ENCODE data around the gene DCHS2. TPM values are rescaled to one million over a fixed set of nuclear protein-coding genes. Genes with fewer than 3 reads are reported as not detected.

Gene DCHS2
- total and polyA plus RNA-seq, 2 experiments from 2014 or later = 0.21 to 7.6 TPM

DNA sequence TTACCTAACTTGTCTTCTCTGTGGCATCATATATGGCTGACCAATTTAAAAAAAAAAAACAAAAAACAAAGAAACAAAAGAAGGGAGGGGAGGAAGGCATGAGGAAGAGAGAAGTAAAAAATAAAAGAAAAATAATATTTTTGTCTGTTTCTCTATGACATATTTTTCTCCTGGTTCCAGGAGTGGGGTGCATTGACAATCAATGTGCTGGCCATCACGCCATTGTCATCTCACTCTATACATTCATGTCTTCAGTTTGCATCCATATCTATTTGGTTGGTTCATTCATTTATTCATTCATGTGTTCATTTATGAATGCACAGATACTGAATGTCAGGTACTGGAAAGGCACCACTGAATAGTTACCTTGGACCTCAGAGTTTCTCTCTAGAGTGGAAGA is 183.4 kb downstream of the DCHS2 start (continued):
- TF ChIP-seq, protein P1, sequence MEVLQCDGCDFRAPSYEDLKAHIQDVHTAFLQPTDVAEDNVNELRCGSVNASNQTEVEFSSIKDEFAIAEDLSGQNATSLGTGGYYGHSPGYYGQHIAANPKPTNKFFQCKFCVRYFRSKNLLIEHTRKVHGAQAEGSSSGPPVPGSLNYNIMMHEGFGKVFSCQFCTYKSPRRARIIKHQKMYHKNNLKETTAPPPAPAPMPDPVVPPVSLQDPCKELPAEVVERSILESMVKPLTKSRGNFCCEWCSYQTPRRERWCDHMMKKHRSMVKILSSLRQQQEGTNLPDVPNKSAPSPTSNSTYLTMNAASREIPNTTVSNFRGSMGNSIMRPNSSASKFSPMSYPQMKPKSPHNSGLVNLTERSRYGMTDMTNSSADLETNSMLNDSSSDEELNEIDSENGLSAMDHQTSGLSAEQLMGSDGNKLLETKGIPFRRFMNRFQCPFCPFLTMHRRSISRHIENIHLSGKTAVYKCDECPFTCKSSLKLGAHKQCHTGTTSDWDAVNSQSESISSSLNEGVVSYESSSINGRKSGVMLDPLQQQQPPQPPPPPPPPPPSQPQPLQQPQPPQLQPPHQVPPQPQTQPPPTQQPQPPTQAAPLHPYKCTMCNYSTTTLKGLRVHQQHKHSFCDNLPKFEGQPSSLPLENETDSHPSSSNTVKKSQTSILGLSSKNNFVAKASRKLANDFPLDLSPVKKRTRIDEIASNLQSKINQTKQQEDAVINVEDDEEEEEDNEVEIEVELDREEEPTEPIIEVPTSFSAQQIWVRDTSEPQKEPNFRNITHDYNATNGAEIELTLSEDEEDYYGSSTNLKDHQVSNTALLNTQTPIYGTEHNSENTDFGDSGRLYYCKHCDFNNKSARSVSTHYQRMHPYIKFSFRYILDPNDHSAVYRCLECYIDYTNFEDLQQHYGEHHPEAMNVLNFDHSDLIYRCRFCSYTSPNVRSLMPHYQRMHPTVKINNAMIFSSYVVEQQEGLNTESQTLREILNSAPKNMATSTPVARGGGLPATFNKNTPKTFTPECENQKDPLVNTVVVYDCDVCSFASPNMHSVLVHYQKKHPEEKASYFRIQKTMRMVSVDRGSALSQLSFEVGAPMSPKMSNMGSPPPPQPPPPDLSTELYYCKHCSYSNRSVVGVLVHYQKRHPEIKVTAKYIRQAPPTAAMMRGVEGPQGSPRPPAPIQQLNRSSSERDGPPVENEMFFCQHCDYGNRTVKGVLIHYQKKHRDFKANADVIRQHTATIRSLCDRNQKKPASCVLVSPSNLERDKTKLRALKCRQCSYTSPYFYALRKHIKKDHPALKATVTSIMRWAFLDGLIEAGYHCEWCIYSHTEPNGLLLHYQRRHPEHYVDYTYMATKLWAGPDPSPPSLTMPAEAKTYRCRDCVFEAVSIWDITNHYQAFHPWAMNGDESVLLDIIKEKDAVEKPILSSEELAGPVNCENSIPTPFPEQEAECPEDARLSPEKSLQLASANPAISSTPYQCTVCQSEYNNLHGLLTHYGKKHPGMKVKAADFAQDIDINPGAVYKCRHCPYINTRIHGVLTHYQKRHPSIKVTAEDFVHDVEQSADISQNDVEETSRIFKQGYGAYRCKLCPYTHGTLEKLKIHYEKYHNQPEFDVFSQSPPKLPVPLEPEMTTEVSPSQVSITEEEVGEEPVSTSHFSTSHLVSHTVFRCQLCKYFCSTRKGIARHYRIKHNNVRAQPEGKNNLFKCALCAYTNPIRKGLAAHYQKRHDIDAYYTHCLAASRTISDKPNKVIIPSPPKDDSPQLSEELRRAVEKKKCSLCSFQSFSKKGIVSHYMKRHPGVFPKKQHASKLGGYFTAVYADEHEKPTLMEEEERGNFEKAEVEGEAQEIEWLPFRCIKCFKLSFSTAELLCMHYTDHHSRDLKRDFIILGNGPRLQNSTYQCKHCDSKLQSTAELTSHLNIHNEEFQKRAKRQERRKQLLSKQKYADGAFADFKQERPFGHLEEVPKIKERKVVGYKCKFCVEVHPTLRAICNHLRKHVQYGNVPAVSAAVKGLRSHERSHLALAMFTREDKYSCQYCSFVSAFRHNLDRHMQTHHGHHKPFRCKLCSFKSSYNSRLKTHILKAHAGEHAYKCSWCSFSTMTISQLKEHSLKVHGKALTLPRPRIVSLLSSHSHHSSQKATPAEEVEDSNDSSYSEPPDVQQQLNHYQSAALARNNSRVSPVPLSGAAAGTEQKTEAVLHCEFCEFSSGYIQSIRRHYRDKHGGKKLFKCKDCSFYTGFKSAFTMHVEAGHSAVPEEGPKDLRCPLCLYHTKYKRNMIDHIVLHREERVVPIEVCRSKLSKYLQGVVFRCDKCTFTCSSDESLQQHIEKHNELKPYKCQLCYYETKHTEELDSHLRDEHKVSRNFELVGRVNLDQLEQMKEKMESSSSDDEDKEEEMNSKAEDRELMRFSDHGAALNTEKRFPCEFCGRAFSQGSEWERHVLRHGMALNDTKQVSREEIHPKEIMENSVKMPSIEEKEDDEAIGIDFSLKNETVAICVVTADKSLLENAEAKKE (CRISPR knock-in tag; IDR thresholded peaks at IDR 0.05) = no peak
- no peak for TF ChIP-seq POLR2AphosphoS5 (IDR thresholded peaks at IDR 0.05; ENCODE audit: low read depth)
- TF ChIP-seq, protein P2, sequence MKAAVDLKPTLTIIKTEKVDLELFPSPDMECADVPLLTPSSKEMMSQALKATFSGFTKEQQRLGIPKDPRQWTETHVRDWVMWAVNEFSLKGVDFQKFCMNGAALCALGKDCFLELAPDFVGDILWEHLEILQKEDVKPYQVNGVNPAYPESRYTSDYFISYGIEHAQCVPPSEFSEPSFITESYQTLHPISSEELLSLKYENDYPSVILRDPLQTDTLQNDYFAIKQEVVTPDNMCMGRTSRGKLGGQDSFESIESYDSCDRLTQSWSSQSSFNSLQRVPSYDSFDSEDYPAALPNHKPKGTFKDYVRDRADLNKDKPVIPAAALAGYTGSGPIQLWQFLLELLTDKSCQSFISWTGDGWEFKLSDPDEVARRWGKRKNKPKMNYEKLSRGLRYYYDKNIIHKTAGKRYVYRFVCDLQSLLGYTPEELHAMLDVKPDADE (IDR thresholded peaks at IDR 0.05) = no peak

DNA sequence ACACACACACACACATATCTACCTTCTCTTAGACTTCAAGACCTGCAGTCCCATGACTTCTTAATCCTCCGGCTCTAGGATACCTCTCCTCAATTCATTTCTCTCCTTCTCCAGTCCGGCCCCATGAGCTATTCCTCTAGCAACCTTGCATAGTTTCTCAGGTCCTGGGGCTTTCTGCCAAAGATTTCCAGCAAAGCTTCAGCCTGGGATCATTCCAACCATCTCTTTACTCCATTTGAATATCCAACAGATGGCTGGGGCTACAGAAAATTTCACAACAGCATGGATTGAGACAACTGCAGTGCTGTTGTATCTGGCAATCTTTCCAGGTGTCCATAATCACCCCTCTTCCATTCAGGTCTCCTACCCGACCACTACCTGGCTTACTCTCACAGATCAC is 184.1 kb downstream of the DCHS2 start:
- no peak overlapping the region for H2AFZ ChIP-seq
- DNase-seq (ENCODE audit: low spot score) = no peak
- no peak for ATAC-seq
- no peaks in the 10 kb centered on the region for H3F3A ChIP-seq (replicated peaks; ENCODE audit: low read depth)
- Mint-ChIP-seq H3K36me3 (ENCODE audit: low read depth) (peaks cover 5% of the 10 kb centered on the region; the same call in 2 of the 3 replicates), H3K9me3 (peaks cover 20% of the 10 kb centered on the region), H3K4me3 (no peak overlapping the region), H3K27ac (no peak overlapping the region), H3K4me1 (no peaks in the 10 kb centered on the region), H3K27me3 (ENCODE audit: insufficient read depth, low read depth, poor library complexity) (no peaks in the 10 kb centered on the region)
- H3K79me2 ChIP-seq (replicated peaks; ENCODE audit: insufficient read depth) = no peaks in the 10 kb centered on the region
- H3K27me3 ChIP-seq (ENCODE audit: insufficient read depth) = no peaks in the 10 kb centered on the region
- no peaks in the 10 kb centered on the region for H3K4me1 ChIP-seq (ENCODE audit: insufficient read depth)
- H4K20me1 ChIP-seq (replicated peaks; ENCODE audit: insufficient read depth) = no peaks in the 10 kb centered on the region
- H3K27ac ChIP-seq (ENCODE audit: low read depth) = no peak overlapping the region
- no peak overlapping the region for H3K4me2 ChIP-seq
- 0 out of 2 replicates have a peak, but pooled peaks cover 3% of the 10 kb centered on the region for H3K9me2 ChIP-seq (ENCODE audit: insufficient read depth)
- H3K36me3 ChIP-seq (ENCODE audit: insufficient read depth) = no peaks in the 10 kb centered on the region
- no peak overlapping the region for H3K4me3 ChIP-seq
- TF ChIP-seq, protein P3, sequence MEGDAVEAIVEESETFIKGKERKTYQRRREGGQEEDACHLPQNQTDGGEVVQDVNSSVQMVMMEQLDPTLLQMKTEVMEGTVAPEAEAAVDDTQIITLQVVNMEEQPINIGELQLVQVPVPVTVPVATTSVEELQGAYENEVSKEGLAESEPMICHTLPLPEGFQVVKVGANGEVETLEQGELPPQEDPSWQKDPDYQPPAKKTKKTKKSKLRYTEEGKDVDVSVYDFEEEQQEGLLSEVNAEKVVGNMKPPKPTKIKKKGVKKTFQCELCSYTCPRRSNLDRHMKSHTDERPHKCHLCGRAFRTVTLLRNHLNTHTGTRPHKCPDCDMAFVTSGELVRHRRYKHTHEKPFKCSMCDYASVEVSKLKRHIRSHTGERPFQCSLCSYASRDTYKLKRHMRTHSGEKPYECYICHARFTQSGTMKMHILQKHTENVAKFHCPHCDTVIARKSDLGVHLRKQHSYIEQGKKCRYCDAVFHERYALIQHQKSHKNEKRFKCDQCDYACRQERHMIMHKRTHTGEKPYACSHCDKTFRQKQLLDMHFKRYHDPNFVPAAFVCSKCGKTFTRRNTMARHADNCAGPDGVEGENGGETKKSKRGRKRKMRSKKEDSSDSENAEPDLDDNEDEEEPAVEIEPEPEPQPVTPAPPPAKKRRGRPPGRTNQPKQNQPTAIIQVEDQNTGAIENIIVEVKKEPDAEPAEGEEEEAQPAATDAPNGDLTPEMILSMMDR (conservative IDR thresholded peaks at IDR 0.05; ENCODE audit: low read depth in 2 of 2) = no peak
- TF ChIP-seq JUNB (IDR thresholded peaks at IDR 0.05; ENCODE audit: unreplicated experiment) (no peak), ZNF331 (CRISPR knock-in tag; IDR thresholded peaks at IDR 0.05; ENCODE audit: low read depth) (no peak), REST (IDR thresholded peaks at IDR 0.05; ENCODE audit: unreplicated experiment) (no peak), STAT1 (IDR thresholded peaks at IDR 0.05; ENCODE audit: unreplicated experiment) (no peak), ZNF114 (CRISPR knock-in tag; IDR thresholded peaks at IDR 0.05) (no peak), NANOG (IDR thresholded peaks at IDR 0.05; ENCODE audit: borderline replicate concordance) (no peak), POLR2AphosphoS5 (IDR thresholded peaks at IDR 0.05; ENCODE audit: low read depth) (no peak)
- TF ChIP-seq, protein P2 (IDR thresholded peaks at IDR 0.05) = no peak

All from GM23338 (cell line).